A673 (cell line): ENCODE data around the gene WNT16.

ENCODE experiments used
- EZH2 ChIP-seq: fragments of 200-600 bp; sonication (generic); IDR thresholded peaks from 2 replicates; pipeline ENCODE4 v1.6.1; 2017; ENCODE audit warnings: borderline replicate concordance, low read depth, mild to moderate bottlenecking, mixed read lengths, antibody characterized with exemption, low read length; ENCODE audit not compliant: poor library complexity, severe bottlenecking
- TF ChIP-seq, protein P1 (sequence below): fragments of 300-800, 200-600 bp; sonication (generic); conservative IDR thresholded peaks from 2 replicates; pipeline ENCODE4 v1.5.1; 2017; ENCODE audit warnings: low read depth, mild to moderate bottlenecking, antibody characterized with exemption, low read length, moderate library complexity, mixed read lengths

GRCh38 chr7:121323515-121324302 is 5.1 kb upstream of the WNT16 start:
- TF ChIP-seq, protein P1, sequence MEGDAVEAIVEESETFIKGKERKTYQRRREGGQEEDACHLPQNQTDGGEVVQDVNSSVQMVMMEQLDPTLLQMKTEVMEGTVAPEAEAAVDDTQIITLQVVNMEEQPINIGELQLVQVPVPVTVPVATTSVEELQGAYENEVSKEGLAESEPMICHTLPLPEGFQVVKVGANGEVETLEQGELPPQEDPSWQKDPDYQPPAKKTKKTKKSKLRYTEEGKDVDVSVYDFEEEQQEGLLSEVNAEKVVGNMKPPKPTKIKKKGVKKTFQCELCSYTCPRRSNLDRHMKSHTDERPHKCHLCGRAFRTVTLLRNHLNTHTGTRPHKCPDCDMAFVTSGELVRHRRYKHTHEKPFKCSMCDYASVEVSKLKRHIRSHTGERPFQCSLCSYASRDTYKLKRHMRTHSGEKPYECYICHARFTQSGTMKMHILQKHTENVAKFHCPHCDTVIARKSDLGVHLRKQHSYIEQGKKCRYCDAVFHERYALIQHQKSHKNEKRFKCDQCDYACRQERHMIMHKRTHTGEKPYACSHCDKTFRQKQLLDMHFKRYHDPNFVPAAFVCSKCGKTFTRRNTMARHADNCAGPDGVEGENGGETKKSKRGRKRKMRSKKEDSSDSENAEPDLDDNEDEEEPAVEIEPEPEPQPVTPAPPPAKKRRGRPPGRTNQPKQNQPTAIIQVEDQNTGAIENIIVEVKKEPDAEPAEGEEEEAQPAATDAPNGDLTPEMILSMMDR: no peak
- TF ChIP-seq EZH2: no peak
